OCI-LY3 (cell line): ENCODE measurements around the gene ERI3.

ENCODE experiments used
- CTCF ChIP-seq: fragments of 200-600, 300-600 bp; sonication (generic); IDR thresholded peaks from 2 replicates; pipeline ENCODE4 v1.5.1; 2014; ENCODE audit warnings: antibody characterized with exemption, low read length, low read depth
- EZH2phosphoT487 ChIP-seq: fragments of 200-600 bp; shearing (Covaris generic); IDR thresholded peaks from 2 replicates; pipeline ENCODE4 v1.6.1; 2018; ENCODE audit warnings: antibody characterized with exemption, mixed run types, low read depth

- TF ChIP-seq CTCF (no peak), EZH2phosphoT487 (no peak)
Measured at GRCh38 chr1:44289530-44289929, 65.5 kb downstream of the ERI3 start.
